HG03175 (cell line): ENCODE results near the gene COL28A1.
"Not testable (repeated sequence)": the region's sequence is repeated elsewhere in the genome, so short reads cannot be mapped to it uniquely, and the experiment has no call there.

Experiments used
- ATAC-seq: cut with Tn5 transposase; IDR thresholded peaks from one replicate; pipeline ENCODE4 v1.9.1; 2021; ENCODE audit warnings: mild to moderate bottlenecking, moderate library complexity; ENCODE audit not compliant: unreplicated experiment

COL28A1 gene

GRCh38 chr7:7562736-7563135, 27.1 kb upstream of the COL28A1 start:
- ATAC-seq: no peak

DNA sequence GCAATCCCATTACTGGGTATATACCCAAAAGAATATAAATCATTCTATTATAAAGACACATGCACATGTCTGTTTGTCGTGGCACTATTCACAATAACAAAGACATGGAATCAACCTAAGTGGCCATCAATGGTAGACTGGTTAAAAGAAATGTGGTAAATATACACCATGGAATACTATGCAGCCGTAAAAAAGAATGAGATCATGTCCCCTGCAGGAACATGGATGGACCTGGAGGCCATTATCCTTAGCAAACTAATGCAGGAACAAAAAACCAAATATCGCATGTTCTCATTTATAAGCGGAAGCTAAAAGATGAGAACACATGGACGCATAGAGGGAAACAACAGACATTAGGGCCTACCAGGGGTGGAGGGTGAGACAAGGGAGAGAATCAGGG, 25.9 kb upstream of the COL28A1 start:
- not testable (repeated sequence) for ATAC-seq

- ATAC-seq: no peak
Measured at GRCh38 chr7:7557252-7557651, 21.6 kb upstream of the COL28A1 start.

DNA sequence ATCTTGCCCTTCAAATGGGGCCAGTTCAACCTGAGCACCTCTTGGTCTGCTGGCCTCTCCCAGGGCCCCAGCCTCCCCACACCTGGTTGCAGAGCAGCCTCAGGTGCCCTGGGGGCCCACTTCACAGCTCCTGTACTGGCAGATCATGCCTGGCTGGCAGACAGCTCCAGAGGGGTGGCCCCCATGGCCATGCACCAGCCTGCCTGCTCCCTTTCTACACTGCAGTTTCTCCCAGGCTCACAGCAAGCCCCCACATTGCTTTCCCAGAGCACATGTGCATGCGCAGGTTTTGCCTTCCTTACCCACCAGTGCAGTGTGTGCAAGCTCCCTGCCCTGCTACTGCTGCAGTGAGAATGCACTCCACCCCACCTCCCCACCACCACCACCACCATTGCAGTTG, 21.2 kb upstream of the COL28A1 start:
- no peak for ATAC-seq

DNA sequence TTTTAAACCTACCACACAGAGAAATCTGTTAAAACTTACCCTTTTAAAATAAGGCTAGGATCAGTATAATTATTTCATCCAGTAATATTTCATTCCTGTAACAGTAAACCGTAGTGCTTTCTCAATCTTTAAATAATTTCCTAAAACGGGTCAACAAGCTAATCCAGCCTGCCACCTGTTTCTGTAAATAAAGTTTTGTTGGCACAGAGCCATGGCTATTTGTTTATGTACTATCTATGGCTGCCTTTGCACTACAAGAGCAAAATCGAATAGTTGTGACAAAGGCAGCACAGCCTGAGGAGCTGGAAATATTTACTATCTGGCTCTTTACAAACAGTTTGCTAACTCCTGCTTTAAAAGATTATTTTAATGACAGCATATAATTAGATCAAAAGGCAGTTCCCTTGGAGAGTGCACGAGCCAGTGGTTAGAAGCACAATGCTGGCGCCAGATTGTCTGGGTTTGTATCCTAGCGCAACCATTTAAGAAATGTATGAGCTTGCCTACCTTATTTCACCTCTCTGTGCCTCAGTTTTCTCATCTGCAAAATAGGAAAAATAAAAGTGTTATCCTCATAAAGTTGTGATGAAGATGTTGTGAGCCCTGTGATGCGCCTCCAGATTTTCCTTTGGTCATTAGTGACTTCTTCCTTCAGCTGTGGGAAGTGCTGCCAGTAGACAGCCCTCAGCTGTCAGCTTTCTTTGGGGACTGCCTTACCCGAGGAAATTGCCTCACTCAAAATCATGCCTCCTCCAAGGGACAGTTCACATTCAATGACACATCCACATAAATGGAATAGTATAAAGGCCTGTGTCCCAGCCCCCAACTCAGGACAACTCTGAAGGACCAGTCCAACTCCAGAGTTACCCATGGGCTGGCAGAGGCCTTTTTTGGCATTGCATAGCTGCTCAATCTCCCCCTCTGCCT, 19.2 kb upstream of the COL28A1 start:
- no peak for ATAC-seq

- ATAC-seq: no peak
Measured at GRCh38 chr7:7554021-7554432, 18.4 kb upstream of the COL28A1 start.

- no peak for ATAC-seq
Measured at GRCh38 chr7:7553386-7553785, 17.7 kb upstream of the COL28A1 start.

- no peak for ATAC-seq
Measured at GRCh38 chr7:7552199-7552598, 16.5 kb upstream of the COL28A1 start.

DNA sequence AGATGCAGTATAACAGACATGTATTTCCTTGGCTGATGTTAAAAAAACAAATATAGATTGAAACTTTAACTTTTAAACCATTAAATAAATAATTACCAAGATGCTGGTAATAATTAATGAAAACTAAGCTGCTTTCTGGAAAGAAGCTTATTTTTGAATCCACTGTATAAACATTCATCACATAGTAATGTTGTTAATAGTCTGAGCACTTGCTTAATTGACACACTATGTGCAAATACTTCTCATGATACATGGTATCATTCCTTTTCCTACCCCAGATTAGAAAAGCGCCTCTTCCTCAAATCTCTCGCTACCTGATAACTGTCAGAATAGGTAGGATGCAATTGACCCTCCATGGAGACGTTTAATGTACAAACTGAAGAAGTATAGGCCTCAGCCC, 15.0 kb upstream of the COL28A1 start:
- ATAC-seq: no peak

- ATAC-seq: no peak
Measured at GRCh38 chr7:7548407-7548806, 12.7 kb upstream of the COL28A1 start.

DNA sequence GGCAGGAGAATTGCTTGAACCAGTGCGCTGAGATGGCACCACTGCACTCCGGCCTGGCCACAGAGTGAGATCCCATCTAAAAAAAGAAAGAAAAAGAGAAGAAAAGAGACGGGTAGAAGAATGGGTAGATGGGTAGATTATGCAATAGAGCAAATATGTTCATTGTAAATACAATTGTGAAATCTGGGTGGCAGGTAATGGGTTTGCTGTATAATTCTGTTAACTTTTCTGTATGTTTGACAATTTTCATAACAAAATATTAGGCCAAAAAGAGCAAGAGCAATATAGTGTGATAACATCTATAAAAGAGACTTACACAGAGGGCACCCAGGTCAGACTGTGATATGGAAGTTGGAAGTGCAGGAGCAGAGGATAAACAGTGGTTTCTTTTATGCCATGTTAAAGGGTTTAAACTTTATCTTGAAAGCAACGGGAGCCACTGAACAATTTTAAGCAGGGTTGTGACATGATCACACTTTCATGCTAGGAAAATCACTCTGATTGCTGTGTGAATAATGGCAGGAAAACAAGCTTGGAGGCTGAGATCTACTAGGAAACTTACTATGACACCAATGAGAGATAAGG, 6.7 kb upstream of the COL28A1 start:
- ATAC-seq: no peak

GRCh38 chr7:7539711-7540110, 4.0 kb upstream of the COL28A1 start:
- ATAC-seq: no peak

- no peak for ATAC-seq
Measured at GRCh38 chr7:7539152-7539551, 3.5 kb upstream of the COL28A1 start.

DNA sequence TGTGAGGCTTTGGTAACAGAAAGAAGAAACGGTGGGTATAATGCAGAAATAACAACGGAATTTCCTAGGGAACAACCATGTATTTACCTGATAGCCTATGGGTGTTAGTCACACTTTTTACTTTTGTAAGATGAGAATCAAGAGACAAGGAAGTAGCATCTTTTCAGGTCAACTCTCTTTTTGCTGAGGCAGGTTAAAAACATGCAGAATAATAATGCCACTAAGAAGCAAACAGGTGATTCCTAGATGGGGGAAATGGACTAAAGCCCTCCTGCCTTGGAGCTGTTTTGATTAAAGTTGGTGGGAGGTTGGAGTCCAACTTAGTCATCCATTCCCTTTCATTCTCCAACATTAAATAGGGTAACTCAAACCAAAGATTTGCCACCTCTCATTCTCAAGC, 2.0 kb upstream of the COL28A1 start:
- no peak for ATAC-seq

GRCh38 chr7:7536396-7537019, 835 bp upstream of the COL28A1 start:
- no peak for ATAC-seq

- ATAC-seq: no peak
Measured at GRCh38 chr7:7533831-7534430, 1.7 kb downstream of the COL28A1 start.

GRCh38 chr7:7529328-7529727, 6.3 kb downstream of the COL28A1 start:
- ATAC-seq: no peak

DNA sequence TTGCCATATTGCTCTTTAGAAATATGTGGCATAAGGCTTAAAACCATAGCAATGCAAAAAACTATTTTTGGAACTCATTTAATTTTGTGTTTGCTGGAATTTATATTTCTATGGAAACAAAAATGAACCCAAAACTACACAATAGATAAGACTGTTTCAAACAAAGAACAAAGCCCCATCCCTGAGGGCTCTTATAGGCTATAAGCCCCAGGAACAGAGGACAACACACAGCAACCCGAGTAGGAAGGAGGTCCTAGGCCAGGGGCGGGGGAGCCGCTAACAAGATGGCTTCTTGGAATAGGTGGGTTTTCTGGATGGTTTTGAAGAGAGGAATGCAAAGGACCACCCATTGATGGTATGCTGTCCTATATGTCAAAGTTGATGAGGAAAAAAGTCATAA, 8.6 kb downstream of the COL28A1 start:
- no peak for ATAC-seq

DNA sequence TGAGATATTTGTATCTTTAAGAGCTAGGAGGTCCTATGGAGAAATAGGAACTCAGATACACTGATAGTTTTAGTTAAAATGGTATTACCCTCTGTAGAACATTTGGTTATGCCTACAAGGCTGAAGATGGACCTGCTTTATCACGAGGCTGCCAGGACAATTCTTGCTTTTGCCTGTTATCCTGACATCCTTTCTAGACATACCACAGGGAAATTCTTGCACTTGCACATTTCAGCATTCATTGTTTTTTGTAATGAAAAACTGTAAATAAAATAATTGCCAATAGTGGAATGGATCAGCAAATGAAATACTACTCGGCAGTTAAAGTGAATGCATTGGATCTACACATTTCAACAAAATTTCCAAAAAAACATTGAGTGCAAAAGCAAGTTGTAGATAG, 9.7 kb downstream of the COL28A1 start:
- no peak for ATAC-seq

- ATAC-seq: no peak
Measured at GRCh38 chr7:7524121-7524520, 11.6 kb downstream of the COL28A1 start.

- ATAC-seq: no peak
Measured at GRCh38 chr7:7522421-7522820, 13.3 kb downstream of the COL28A1 start.

GRCh38 chr7:7521259-7521658, 14.4 kb downstream of the COL28A1 start:
- ATAC-seq: no peak
